Measurements from ENCODE around the gene UBP1.
"Not testable (repeated sequence)": the region's sequence is repeated elsewhere in the genome, so short reads cannot be mapped to it uniquely, and the experiment has no call there.

Gene UBP1

GRCh38 chr3:33388374-33389100, 51.7 kb downstream of the UBP1 start:
- DNase-seq, result no peak

DNA sequence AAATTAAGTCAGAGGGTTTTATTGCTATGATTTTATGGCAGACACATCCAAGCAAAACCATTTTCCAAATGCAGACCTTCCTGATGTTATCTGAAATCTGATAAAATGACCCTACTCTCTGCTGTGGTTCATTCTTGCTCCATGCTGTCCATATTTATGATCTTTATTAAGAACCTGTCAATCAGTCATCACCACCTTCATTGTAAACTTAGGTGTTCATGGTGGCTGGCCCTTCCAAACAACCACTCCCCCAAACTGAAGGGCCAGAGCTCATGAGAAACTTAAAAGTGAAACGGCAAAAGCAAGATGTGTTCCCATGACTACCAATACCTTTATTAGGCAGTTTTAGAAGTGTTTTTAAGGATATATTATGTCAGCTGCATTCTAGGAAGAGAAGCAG, 53.6 kb downstream of the UBP1 start:
- no peak for DNase-seq

- no peak for DNase-seq
Observed at GRCh38 chr3:33385423-33385822, 54.8 kb downstream of the UBP1 start.

GRCh38 chr3:33383951-33384350, 56.3 kb downstream of the UBP1 start:
- DNase-seq, result no peak

GRCh38 chr3:33380653-33381052, 59.6 kb downstream of the UBP1 start:
- no peak for DNase-seq

DNA sequence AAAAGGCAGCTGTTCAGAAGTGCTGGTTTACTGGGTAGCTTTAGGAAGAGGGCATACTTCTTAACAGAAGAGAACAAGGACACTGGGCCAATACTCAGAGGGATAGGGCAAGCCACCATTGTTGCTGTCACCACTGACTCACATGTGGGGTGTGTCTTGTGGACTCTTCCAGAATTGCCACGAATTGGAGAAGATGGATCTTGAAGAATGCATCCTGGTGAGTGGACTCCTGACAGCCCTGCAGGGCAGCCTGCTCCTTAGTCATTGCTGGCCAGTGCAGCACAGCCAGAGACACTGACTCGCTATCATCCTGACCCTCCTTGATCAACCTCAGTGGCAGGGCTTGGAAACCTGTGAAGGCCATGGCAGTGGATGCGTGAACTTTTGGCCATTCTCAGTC, 62.3 kb downstream of the UBP1 start:
- DNase-seq, result no peak

DNA sequence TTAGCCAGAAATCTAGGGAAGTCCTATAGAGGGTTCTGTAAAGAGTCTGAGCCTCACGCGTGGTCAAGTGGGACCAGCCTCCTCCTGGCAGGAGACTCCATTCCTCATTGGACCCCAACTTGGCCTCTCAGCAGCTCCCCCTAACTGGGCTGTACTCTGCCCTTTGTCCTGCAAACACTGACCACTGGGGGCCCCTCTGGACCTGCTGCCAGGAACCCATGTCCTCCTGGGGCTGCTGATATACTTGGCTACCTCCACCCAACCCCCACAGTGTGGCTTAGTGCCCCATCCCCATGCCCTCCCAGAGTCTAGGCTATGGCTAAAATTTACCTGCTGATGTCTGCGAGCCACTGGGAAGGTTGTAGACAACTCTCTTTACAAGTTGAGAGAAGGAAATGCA, 62.7 kb downstream of the UBP1 start:
- no peak for DNase-seq

DNA sequence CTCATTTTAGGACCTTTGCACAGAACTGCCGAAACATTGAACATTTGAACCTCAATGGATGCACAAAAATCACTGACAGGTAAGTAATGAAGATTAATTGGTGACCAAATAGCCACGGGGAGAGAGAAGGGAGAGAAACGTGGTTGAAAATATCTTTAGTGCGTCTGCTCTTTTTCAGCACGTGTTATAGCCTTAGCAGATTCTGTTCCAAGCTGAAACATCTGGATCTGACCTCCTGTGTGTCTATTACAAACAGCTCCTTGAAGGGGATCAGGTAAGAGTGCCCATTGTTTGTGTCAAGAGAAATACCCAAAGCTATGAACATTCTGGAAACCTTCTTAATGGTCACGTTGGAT, 67.1 kb downstream of the UBP1 start:
- no peak for DNase-seq

DNA sequence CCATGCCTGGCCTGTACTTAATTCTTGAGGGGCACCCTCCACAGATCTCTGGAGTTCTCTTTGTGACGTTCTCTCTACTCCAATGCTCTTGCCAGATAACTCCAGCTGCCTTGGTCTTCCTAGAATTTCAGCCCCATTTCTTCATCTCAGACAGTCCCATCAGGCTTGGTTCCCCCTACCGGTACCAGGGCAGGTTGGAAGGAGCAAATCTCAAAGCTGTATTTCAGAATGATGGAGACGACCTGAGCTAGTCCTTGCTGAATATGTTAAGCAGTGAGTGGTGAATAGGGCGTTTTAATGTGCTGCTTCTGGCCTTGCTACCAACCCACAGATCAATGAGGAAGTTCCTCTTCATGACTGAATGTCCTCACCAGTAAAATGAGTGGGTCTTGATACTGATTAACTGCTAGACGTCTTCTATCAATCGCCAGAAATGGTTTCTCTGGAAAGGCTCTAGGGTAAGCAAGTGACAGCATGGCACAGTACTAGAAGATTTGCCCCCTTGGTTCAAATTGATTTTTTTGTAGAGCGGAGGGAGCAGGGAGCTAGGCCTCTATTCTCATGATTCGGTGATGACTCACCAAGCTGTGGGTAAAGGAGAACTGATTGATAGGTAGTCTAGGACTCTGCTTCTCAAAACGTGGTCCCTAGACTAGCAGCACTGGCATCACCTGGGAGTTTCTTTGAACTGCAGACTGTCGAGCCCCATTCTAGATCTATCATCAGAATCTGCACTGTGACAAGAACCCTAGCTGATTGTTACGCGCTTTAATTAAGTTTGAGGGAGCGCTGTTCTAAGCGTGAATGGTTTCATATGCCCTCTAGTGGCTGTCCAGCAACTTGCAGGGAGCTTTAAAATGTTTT, 67.8 kb downstream of the UBP1 start:
- DNase-seq, result peak; percentile 32

- no peak for DNase-seq
Observed at GRCh38 chr3:33364531-33365128, 75.6 kb downstream of the UBP1 start.

DNA sequence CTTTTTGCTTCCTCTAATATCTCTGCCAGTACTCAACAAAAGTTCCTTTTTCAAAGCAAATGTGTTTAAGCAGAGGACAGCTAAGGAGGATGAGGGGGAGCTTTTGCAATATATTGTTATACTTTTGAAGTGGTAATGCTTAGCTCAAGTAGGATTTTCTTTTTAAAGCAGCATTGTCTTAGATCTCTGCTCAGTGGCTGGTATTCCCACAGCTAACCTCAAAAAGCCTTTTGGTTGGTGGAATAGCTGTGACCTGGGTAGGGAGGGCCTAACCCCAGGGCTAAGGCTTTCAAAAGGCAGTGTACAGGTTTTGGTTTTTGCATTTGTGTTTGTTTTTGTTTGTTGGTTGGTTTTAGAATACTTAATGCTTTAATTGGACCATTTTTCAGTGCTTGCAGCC, 76.1 kb downstream of the UBP1 start:
- no peak for DNase-seq

- DNase-seq, result no peak
Observed at GRCh38 chr3:33363113-33363800, 76.9 kb downstream of the UBP1 start.

DNA sequence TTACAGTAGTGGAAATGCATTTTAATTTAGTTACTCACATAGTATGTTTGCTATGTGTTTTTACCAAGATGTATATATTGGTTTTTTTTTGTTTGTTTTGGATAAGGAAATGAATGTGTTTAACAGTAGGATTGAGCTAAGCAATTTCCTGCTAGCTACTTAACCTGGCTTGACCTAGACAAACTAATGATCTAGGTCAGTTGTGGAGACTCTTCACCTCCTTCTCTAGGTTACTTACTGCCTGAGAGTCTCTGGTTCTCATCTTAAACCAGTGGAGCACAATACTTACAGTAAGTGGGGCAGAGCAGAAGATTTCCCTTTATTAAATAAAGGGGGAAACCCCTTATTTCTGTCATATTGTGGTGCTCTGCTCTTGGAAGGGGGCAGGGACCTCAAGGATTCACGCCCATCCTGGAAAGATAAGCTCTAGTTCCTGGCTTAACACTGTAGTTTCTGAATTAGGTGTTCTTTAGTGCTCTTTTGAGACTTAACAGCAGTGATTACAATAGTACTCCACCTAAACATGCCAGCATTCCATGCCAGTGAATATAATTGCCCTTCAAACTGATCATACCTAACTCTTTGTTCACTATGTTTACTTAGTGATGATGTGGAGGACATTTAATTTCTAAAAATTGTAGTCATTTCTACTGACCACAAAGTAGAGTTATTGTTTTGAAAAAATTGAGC, 79.9 kb downstream of the UBP1 start:
- no peak for DNase-seq

DNA sequence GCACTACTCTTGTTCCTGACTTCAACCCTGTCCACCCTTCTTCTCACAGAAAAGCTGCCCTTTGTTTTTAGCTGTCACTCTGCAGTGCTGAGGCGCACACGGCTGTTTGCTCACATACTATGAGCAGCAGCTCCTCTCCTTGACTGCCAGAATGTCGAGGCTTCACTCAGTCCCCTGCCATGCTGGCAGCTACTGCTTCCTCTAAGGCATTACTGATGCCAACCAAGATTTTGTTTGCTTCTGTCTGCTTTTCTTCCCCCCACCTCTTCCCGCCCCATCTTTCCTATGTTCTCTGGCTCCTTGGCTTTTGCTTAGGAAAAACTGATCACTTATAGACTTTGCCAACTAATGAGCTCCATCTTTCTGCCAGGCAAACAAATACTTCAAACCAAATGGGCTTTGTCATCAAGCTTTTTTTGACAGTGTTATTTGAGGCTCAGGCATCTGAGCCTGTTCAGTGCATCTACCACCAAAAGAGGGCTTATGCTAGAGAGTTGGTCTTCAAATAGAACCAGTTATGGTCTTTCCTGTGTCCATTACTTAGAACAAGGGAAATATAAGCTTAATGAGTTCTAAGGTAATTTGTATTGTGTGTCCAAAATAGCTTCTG, 81.9 kb downstream of the UBP1 start:
- DNase-seq, result no peak

- DNase-seq, result no peak
Observed at GRCh38 chr3:33355611-33356010, 84.6 kb downstream of the UBP1 start.

GRCh38 chr3:33339758-33340157, 100.4 kb downstream of the UBP1 start:
- DNase-seq, result no peak

DNA sequence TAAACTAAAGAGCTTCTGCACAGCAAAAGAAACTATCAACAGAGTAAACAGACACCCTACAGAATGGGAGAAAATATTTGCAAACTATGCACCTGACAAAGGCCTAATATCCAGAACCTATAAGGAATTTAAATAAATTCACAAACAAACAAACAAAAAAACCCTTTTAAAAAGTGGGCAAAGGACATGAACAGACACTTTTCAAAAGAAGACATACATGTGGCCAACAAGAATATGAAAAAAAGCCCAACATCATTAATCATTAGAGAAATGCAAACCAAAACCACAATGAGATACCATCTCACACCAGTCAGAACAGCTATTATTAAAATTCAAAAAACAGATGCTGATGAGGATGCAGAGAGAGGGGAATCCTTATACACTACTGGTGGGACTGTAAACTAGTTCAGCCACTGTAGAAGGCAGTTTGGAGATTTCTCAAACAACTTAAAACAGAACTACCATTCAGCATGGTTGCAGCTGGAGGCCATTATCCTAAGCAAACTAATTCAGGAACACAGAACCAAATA, 101.2 kb downstream of the UBP1 start:
- not testable (repeated sequence) for DNase-seq

Measured in central memory CD4-positive, alpha-beta T cell (primary cell).